ENCODE data around the gene SGTB.

DNA sequence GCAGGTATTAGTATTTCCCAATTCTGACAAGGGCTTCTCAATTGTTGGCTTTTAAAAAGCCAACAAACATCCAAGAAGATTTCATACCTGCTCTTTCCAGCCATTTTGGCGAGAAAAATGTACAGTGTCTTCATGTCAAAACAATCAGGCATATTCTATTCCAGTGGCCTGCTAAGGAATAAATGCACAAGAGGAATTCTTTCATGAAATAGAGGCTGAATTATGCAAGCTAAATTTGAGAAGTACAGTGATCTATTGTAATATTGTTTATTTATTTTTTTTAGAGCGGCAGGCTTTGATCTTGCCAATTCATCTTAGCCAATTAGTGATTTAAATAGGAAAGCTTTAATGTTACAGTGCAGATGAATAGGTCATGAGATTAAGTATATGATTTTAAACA lies 49.4 kb upstream of the SGTB start:
- TF ChIP-seq, protein P1, sequence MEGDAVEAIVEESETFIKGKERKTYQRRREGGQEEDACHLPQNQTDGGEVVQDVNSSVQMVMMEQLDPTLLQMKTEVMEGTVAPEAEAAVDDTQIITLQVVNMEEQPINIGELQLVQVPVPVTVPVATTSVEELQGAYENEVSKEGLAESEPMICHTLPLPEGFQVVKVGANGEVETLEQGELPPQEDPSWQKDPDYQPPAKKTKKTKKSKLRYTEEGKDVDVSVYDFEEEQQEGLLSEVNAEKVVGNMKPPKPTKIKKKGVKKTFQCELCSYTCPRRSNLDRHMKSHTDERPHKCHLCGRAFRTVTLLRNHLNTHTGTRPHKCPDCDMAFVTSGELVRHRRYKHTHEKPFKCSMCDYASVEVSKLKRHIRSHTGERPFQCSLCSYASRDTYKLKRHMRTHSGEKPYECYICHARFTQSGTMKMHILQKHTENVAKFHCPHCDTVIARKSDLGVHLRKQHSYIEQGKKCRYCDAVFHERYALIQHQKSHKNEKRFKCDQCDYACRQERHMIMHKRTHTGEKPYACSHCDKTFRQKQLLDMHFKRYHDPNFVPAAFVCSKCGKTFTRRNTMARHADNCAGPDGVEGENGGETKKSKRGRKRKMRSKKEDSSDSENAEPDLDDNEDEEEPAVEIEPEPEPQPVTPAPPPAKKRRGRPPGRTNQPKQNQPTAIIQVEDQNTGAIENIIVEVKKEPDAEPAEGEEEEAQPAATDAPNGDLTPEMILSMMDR (IDR thresholded peaks at IDR 0.05): no peak
- no peak for TF ChIP-seq POLR2A (IDR thresholded peaks at IDR 0.05)
- TF ChIP-seq POLR2AphosphoS5 (IDR thresholded peaks at IDR 0.05): no peak
